ENCODE data around the gene ADGRG4.

GRCh38 chrX:136318156-136318555 is 17.4 kb downstream of the ADGRG4 start:
- TF ChIP-seq CTCF (IDR thresholded peaks at IDR 0.05) (no peak), POLR2A (IDR thresholded peaks at IDR 0.05) (no peak)
